H9 (cell line): ENCODE measurements around the gene CGA. TPM values are rescaled to one million over a fixed set of nuclear protein-coding genes. Genes with fewer than 3 reads are reported as not detected.

Experiments
- DNase-seq: peaks from one replicate; pipeline ENCODE4 v3.0.0-alpha.2; 2017
- H2AFZ ChIP-seq: one replicate; pipeline ENCODE4 v1.6.1; 2013; ENCODE audit warnings: mild to moderate bottlenecking, low read length, control low read depth, moderate library complexity
- H2AK5ac ChIP-seq: 2 replicates; pipeline ENCODE4 v1.6.1; 2013; ENCODE audit warnings: low read length, control low read depth, mixed read lengths; ENCODE audit not compliant: insufficient read length
- H2BK120ac ChIP-seq: one replicate; pipeline ENCODE4 v1.6.1; 2013; ENCODE audit warnings: low read depth, mild to moderate bottlenecking, low read length, control low read depth, inconsistent platforms; ENCODE audit not compliant: poor library complexity, severe bottlenecking
- H2BK12ac ChIP-seq: 2 replicates; pipeline ENCODE4 v1.6.1; 2013; ENCODE audit warnings: low read length, control low read depth, mixed read lengths, low read depth; ENCODE audit not compliant: insufficient read length
- H2BK15ac ChIP-seq: 2 replicates; pipeline ENCODE4 v1.6.1; 2013; ENCODE audit warnings: low read depth, low read length, control low read depth
- H2BK20ac ChIP-seq: one replicate; pipeline ENCODE4 v1.6.1; 2013; ENCODE audit warnings: low read depth, mild to moderate bottlenecking, low read length, control low read depth, inconsistent platforms; ENCODE audit not compliant: poor library complexity, severe bottlenecking
- H2BK5ac ChIP-seq: 2 replicates; pipeline ENCODE4 v1.6.1; 2013; ENCODE audit warnings: low read length, control low read depth, mixed read lengths; ENCODE audit not compliant: insufficient read length
- H3K14ac ChIP-seq: 2 replicates; pipeline ENCODE4 v1.6.1; 2013; ENCODE audit warnings: low read length, control low read depth; ENCODE audit not compliant: insufficient read depth
- H3K18ac ChIP-seq: 2 replicates; pipeline ENCODE4 v1.6.1; 2013; ENCODE audit warnings: low read depth, mild to moderate bottlenecking, mixed read lengths, low read length, control low read depth; ENCODE audit not compliant: insufficient read length
- H3K23ac ChIP-seq: 2 replicates; pipeline ENCODE4 v1.6.1; 2013; ENCODE audit warnings: low read length, control low read depth, mixed read lengths, low read depth; ENCODE audit not compliant: insufficient read length
- H3K23me2 ChIP-seq: 2 replicates; pipeline ENCODE4 v1.6.1; 2013; ENCODE audit warnings: low read depth, mild to moderate bottlenecking, mixed read lengths, low read length, control low read depth; ENCODE audit not compliant: insufficient read length, poor library complexity, severe bottlenecking
- H3K27ac ChIP-seq: 2 replicates; pipeline ENCODE4 v1.5.1; 2013; ENCODE audit warnings: low read length, control low read depth, mixed read lengths, low read depth; ENCODE audit not compliant: insufficient read length
- H3K27me3 ChIP-seq: 2 replicates; pipeline ENCODE4 v1.6.1; 2013; ENCODE audit warnings: low read length, control low read depth, inconsistent platforms; ENCODE audit not compliant: insufficient read depth
- H3K4ac ChIP-seq: 2 replicates; pipeline ENCODE4 v1.6.1; 2013; ENCODE audit warnings: low read depth, mild to moderate bottlenecking, control low read depth, inconsistent platforms, low read length, moderate library complexity
- H3K4me1 ChIP-seq: 2 replicates; pipeline ENCODE4 v1.6.1; 2013; ENCODE audit warnings: low read length, control low read depth, inconsistent platforms; ENCODE audit not compliant: insufficient read depth
- H3K4me2 ChIP-seq: 2 replicates; pipeline ENCODE4 v1.6.1; 2013; ENCODE audit warnings: low read length, control low read depth, mixed read lengths; ENCODE audit not compliant: insufficient read length, insufficient read depth
- H3K56ac ChIP-seq: 2 replicates; pipeline ENCODE4 v1.6.1; 2013; ENCODE audit warnings: low read depth, mild to moderate bottlenecking, mixed read lengths, low read length, control low read depth; ENCODE audit not compliant: insufficient read length
- H3K79me1 ChIP-seq: 2 replicates; pipeline ENCODE4 v1.6.1; 2013; ENCODE audit warnings: low read depth, mild to moderate bottlenecking, moderate library complexity, low read length, control low read depth, inconsistent platforms; ENCODE audit not compliant: insufficient read depth, poor library complexity, severe bottlenecking
- H3K79me2 ChIP-seq: 2 replicates; pipeline ENCODE4 v1.6.1; 2013; ENCODE audit warnings: low read length, control low read depth, inconsistent platforms; ENCODE audit not compliant: insufficient read depth
- H3K9ac ChIP-seq: 2 replicates; pipeline ENCODE4 v1.6.1; 2013; ENCODE audit warnings: low read length, control low read depth, mixed read lengths; ENCODE audit not compliant: insufficient read length; ENCODE audit errors: extremely low read depth
- H3K9me3 ChIP-seq: one replicate; pipeline ENCODE4 v1.6.1; 2013; ENCODE audit warnings: low read depth, low read length, inconsistent platforms; ENCODE audit not compliant: control insufficient read depth
- H3T11ph ChIP-seq: one replicate; pipeline ENCODE4 v1.6.1; 2013; ENCODE audit warnings: mild to moderate bottlenecking, low read length, control low read depth, inconsistent platforms
- H4K20me1 ChIP-seq: one replicate; pipeline ENCODE4 v1.6.1; 2013; ENCODE audit not compliant: control insufficient read depth, insufficient read length, insufficient read depth
- H4K5ac ChIP-seq: 2 replicates; pipeline ENCODE4 v1.6.1; 2013; ENCODE audit warnings: low read depth, mild to moderate bottlenecking, mixed read lengths, low read length, control low read depth; ENCODE audit not compliant: insufficient read length
- H4K8ac ChIP-seq: replicated peaks from 2 replicates; pipeline ENCODE4 v1.6.1; 2013; ENCODE audit warnings: low read length, control low read depth, mixed read lengths, low read depth; ENCODE audit not compliant: insufficient read length
- H4K91ac ChIP-seq: 2 replicates; pipeline ENCODE4 v1.6.1; 2013; ENCODE audit warnings: low read depth, mild to moderate bottlenecking, moderate library complexity, mixed read lengths, low read length, control low read depth; ENCODE audit not compliant: insufficient read length
- H3K27ac Mint-ChIP-seq, 3 experiments: 2 replicates in 2 of 3; 3 replicates in 1 of 3; pipeline ENCODE4 v1.8.0; 2020 to 2021; ENCODE audit warnings: mixed read lengths in 3 of 3, mild to moderate bottlenecking in 1 of 3, moderate library complexity in 1 of 3
- H3K27me3 Mint-ChIP-seq: 2 replicates; pipeline ENCODE4 v1.8.0; 2021; ENCODE audit warnings: low read depth, mild to moderate bottlenecking, moderate library complexity, mixed read lengths
- H3K36me3 Mint-ChIP-seq, 3 experiments: 2 replicates in 2 of 3; 3 replicates in 1 of 3; pipeline ENCODE4 v1.8.0; 2020 to 2021; ENCODE audit warnings: low read depth in 3 of 3, mixed read lengths in 3 of 3; ENCODE audit not compliant: insufficient read depth in 1 of 3
- H3K4me1 Mint-ChIP-seq, 2 experiments: 2 replicates each; pipeline ENCODE4 v1.8.0; 2020; ENCODE audit warnings: mixed read lengths in 2 of 2
- H3K4me3 Mint-ChIP-seq, 2 experiments: 2 replicates in 1 of 2; 3 replicates in 1 of 2; pipeline ENCODE4 v1.8.0; 2020 to 2021; ENCODE audit warnings: mild to moderate bottlenecking in 2 of 2, mixed read lengths in 2 of 2, moderate library complexity in 1 of 2
- H3K9me3 Mint-ChIP-seq, 2 experiments: 2 replicates in 1 of 2; 3 replicates in 1 of 2; pipeline ENCODE4 v1.8.0; 2020; ENCODE audit warnings: mild to moderate bottlenecking in 2 of 2, mixed read lengths in 2 of 2, moderate library complexity in 1 of 2
- CTCF ChIP-seq: fragments of 200-600 bp; sonication (generic); conservative IDR thresholded peaks from 3 replicates; pipeline ENCODE4 v1.8.0; 2021; ENCODE audit warnings: antibody characterized with exemption, mild to moderate bottlenecking
- WGBS: extraction: QIAGEN DNeasy Blood & Tissue Kit; methylation state at CpG from one replicate; pipeline ENCODE4 v1.1.7; 2013; ENCODE audit warnings: missing lambda C conversion rate, low lambda C conversion rate, mixed read lengths; ENCODE audit not compliant: insufficient read length; ENCODE audit errors: extremely low coverage; 5-methylcytosine and 5-hydroxymethylcytosine counted together
- total RNA-seq: library from RNA; stranded (reverse); gene quantifications from 2 replicates; pipeline ENCODE4 v1.2.1, GENCODE V29; 2021

The CGA gene
- total RNA-seq, 1 experiment from 2014 or later = not detected

GRCh38 chr6:87100216-87100615, 5.3 kb upstream of the CGA start:
- no peak for DNase-seq
- Mint-ChIP-seq H3K9me3 (no peaks in the 10 kb centered on the region), H3K36me3 (no peaks in the 10 kb centered on the region), H3K27me3 (no peaks in the 10 kb centered on the region), H3K4me3 (no peak overlapping the region), H3K27ac (no peak overlapping the region), H3K4me1 (peaks cover 6% of the 10 kb centered on the region in 2 experiments)
- no CpG with 5 or more reads among the region's 3 CpGs for WGBS
- Histone ChIP-seq H2BK20ac (no peak overlapping the region), H4K8ac (no peak overlapping the region), H3K9me3 (no peaks in the 10 kb centered on the region), H3K27ac (no peak overlapping the region), H3K79me2 (no peaks in the 10 kb centered on the region), H3K79me1 (no peaks in the 10 kb centered on the region), H3K23me2 (no peaks in the 10 kb centered on the region), H3K4me2 (no peak overlapping the region), H3K14ac (no peak overlapping the region), H3T11ph (no peak overlapping the region), H2BK120ac (no peak overlapping the region), H4K5ac (no peak overlapping the region), H3K4ac (no peak overlapping the region), H3K4me1 (no peaks in the 10 kb centered on the region), H2AFZ (no peak overlapping the region), H2BK12ac (no peak overlapping the region), H4K20me1 (no peaks in the 10 kb centered on the region), H2BK15ac (no peak overlapping the region), H4K91ac (no peak overlapping the region), H3K18ac (no peak overlapping the region), H3K23ac (no peak overlapping the region), H2AK5ac (no peak overlapping the region), H3K56ac (no peak overlapping the region), H2BK5ac (no peak overlapping the region), H3K9ac (no peak overlapping the region), H3K27me3 (no peaks in the 10 kb centered on the region)
- TF ChIP-seq CTCF = no peak
